Measurements from ENCODE around the gene CCL27.

DNA sequence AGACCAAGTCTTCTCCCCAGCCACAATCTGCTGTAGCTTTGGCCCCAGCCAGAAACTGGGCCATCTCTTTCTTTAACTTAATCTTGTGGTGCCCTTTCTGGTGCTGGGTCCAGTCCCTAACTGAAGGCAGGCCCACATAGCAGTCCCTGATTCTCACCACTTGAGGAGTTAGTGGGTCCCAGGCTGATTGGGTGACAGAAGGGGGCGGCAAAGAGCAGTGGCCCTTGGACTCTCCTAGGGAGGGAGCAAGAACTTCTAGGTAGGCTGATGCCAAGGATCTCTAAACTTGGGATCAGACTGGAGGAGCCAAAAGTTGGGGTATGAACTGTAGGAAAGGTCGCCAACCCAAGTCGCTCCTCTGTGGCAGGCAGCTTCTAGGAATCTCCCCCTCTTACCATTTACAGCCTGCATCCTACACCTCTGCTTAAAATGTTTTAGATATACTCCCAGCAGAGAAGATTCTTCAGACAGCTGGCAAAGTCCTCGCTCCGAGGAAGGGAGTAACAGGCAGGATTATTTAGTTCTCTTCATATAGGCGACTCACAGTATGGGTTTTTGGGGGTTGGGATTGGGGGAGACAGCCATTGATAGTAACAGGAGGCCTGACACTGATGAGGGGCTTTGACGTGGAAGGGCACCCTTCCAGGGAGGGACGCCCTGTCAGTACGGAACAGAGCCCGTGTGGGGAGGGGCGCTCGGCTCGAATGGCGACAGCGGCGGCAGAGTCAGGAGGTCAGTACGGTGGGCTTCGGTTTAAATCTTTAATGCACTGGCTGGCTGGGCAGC is 2.0 kb upstream of the CCL27 start:
- no peak for TF ChIP-seq EZH2 (IDR thresholded peaks at IDR 0.05; ENCODE audit: borderline replicate concordance, insufficient read depth, low read depth, low read length, poor library complexity, severe bottlenecking)
- TF ChIP-seq, protein P1, sequence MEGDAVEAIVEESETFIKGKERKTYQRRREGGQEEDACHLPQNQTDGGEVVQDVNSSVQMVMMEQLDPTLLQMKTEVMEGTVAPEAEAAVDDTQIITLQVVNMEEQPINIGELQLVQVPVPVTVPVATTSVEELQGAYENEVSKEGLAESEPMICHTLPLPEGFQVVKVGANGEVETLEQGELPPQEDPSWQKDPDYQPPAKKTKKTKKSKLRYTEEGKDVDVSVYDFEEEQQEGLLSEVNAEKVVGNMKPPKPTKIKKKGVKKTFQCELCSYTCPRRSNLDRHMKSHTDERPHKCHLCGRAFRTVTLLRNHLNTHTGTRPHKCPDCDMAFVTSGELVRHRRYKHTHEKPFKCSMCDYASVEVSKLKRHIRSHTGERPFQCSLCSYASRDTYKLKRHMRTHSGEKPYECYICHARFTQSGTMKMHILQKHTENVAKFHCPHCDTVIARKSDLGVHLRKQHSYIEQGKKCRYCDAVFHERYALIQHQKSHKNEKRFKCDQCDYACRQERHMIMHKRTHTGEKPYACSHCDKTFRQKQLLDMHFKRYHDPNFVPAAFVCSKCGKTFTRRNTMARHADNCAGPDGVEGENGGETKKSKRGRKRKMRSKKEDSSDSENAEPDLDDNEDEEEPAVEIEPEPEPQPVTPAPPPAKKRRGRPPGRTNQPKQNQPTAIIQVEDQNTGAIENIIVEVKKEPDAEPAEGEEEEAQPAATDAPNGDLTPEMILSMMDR (IDR thresholded peaks at IDR 0.05): peak; percentile 86

Measured in B cell (primary cell).